Fibroblast of lung (primary cell): ENCODE measurements around the gene PRR13. TPM values are rescaled to one million over a fixed set of nuclear protein-coding genes. Genes with fewer than 3 reads are reported as not detected.
"Not testable (repeated sequence)": the region's sequence is repeated elsewhere in the genome, so short reads cannot be mapped to it uniquely, and the experiment has no call there.

Experiments used
- DNase-seq, 2 donors: peaks; one replicate each; pipeline versions ENCODE4 v3.0.0 to v3.0.0-alpha.2; 2010; ENCODE audit warnings: low read depth in 2 of 2
- H2AFZ ChIP-seq: 2 replicates; pipeline ENCODE4 v1.5.1; 2012; ENCODE audit warnings: low read length, control low read depth, inconsistent platforms
- H3K27ac ChIP-seq: 2 replicates; pipeline ENCODE4 v1.5.1; 2011; ENCODE audit warnings: low read length, control low read depth; ENCODE audit not compliant: insufficient read depth
- H3K27me3 ChIP-seq: 2 replicates; pipeline ENCODE4 v1.5.1; 2011; ENCODE audit warnings: mild to moderate bottlenecking, low read length; ENCODE audit not compliant: control insufficient read depth, insufficient read depth
- H3K36me3 ChIP-seq: 2 replicates; pipeline ENCODE4 v1.5.1; 2011; ENCODE audit warnings: low read length; ENCODE audit not compliant: control insufficient read depth, insufficient read depth
- H3K4me1 ChIP-seq: 2 replicates; pipeline ENCODE4 v1.5.1; 2011; ENCODE audit warnings: low read length; ENCODE audit not compliant: control insufficient read depth, insufficient read depth; ENCODE audit errors: extremely low read depth
- H3K4me2 ChIP-seq: 2 replicates; pipeline ENCODE4 v1.5.1; 2011; ENCODE audit warnings: low read length, control low read depth; ENCODE audit not compliant: insufficient read depth; ENCODE audit errors: extremely low read depth
- H3K4me3 ChIP-seq, 4 experiments: fragments of 200-600 bp in 1 of 4; sonication (generic) in 1 of 4; replicated peaks in 1 of 4; 2 replicates each; pipeline ENCODE4 v1.5.1; 2011 to 2016; ENCODE audit warnings: low read length in 4 of 4, low read depth in 3 of 4, mild to moderate bottlenecking in 3 of 4, control low read depth in 2 of 4, inconsistent platforms in 1 of 4, mixed read lengths in 1 of 4; ENCODE audit not compliant: insufficient read depth in 1 of 4; ENCODE audit errors: control extremely low read depth in 1 of 4
- H3K79me2 ChIP-seq: 2 replicates; pipeline ENCODE4 v1.5.1; 2012; ENCODE audit warnings: mild to moderate bottlenecking, low read length, inconsistent platforms; ENCODE audit not compliant: control insufficient read depth, insufficient read depth
- H3K9ac ChIP-seq: 2 replicates; pipeline ENCODE4 v1.5.1; 2011; ENCODE audit warnings: mild to moderate bottlenecking, low read length, control low read depth; ENCODE audit not compliant: insufficient read depth
- H3K9me3 ChIP-seq: 2 replicates; pipeline ENCODE4 v1.5.1; 2012; ENCODE audit warnings: low read depth, low read length; ENCODE audit not compliant: control insufficient read depth, insufficient read depth
- H4K20me1 ChIP-seq: 2 replicates; pipeline ENCODE4 v1.5.1; 2011; ENCODE audit warnings: low read length; ENCODE audit not compliant: control insufficient read depth, insufficient read depth; ENCODE audit errors: extremely low read depth
- EZH2 ChIP-seq: IDR thresholded peaks from 2 replicates; pipeline ENCODE4 v1.5.1; 2012; ENCODE audit warnings: low read length, control low read depth, mild to moderate bottlenecking; ENCODE audit errors: missing control alignments
- polyA plus RNA-seq, 2 donors: library from polyadenylated mRNA; depleted of rRNA in 1 of 2; stranded (reverse) in 1 of 2; unstranded in 1 of 2; fragments of >200 nt; gene quantifications; 2 replicates each; pipeline ENCODE4 v1.2.1, GENCODE V29; 2011 to 2012; ENCODE audit warnings: missing spikeins in 1 of 2
- total RNA-seq: library from RNA; depleted of rRNA; stranded (reverse); fragments of >200 nt; gene quantifications from 2 replicates; pipeline ENCODE4 v1.2.1, GENCODE V29; 2014
- TF ChIP-seq, protein P1 (sequence below), 2 donors: IDR thresholded peaks in 1 of 2; conservative IDR thresholded peaks in 1 of 2; 1 replicate in 1 of 2; 2 replicates in 1 of 2; pipeline ENCODE4 v1.5.1; 2011 to 2012; ENCODE audit warnings: low read length in 2 of 2, control low read depth in 1 of 2, inconsistent platforms in 1 of 2, low read depth in 1 of 2, mild to moderate bottlenecking in 1 of 2

Gene PRR13
- total and polyA plus RNA-seq, 2 donors (not counting 1 experiment from before 2014, with no cell fraction given) = 48.1 to 114 TPM

DNA sequence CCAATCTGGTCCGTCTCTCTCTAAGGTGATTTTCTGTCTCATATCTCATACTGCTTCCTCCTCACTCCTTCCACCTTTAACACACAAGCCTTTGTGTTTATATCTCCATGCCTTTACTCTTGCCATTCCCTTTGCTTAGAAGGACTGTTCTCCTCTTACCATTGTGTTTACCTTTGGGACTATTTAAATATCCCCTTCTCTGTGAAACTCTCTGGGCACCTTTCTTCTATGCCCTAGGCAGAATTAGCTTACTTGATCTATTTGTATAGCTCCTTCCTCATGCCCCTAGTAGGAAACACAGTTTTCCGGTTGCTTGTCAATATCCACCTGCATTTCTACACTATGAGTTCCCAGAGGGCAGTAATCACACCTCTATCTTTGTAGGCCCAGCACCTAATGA, 21.8 kb upstream of the PRR13 start:
- H3K27ac ChIP-seq = no peak overlapping the region
- H3K36me3 ChIP-seq = no peaks in the 10 kb centered on the region
- no peaks in the 10 kb centered on the region for H3K79me2 ChIP-seq
- DNase-seq = no peak
- H3K4me2 ChIP-seq = no peak overlapping the region
- no peak overlapping the region for H3K4me3 ChIP-seq
- H3K9ac ChIP-seq = no peak overlapping the region
- TF ChIP-seq, protein P1, sequence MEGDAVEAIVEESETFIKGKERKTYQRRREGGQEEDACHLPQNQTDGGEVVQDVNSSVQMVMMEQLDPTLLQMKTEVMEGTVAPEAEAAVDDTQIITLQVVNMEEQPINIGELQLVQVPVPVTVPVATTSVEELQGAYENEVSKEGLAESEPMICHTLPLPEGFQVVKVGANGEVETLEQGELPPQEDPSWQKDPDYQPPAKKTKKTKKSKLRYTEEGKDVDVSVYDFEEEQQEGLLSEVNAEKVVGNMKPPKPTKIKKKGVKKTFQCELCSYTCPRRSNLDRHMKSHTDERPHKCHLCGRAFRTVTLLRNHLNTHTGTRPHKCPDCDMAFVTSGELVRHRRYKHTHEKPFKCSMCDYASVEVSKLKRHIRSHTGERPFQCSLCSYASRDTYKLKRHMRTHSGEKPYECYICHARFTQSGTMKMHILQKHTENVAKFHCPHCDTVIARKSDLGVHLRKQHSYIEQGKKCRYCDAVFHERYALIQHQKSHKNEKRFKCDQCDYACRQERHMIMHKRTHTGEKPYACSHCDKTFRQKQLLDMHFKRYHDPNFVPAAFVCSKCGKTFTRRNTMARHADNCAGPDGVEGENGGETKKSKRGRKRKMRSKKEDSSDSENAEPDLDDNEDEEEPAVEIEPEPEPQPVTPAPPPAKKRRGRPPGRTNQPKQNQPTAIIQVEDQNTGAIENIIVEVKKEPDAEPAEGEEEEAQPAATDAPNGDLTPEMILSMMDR (conservative IDR thresholded peaks at IDR 0.05 in 1 of 2, IDR thresholded peaks at IDR 0.05 in 1 of 2; ENCODE audit: low read depth in 1 of 2, low read length in 2 of 2) = no peak
- TF ChIP-seq EZH2 = no peak
- H3K4me1 ChIP-seq = no peaks in the 10 kb centered on the region
- no peaks in the 10 kb centered on the region for H4K20me1 ChIP-seq
- H3K9me3 ChIP-seq = no peaks in the 10 kb centered on the region
- no peak overlapping the region for H2AFZ ChIP-seq
- no peaks in the 10 kb centered on the region for H3K27me3 ChIP-seq

DNA sequence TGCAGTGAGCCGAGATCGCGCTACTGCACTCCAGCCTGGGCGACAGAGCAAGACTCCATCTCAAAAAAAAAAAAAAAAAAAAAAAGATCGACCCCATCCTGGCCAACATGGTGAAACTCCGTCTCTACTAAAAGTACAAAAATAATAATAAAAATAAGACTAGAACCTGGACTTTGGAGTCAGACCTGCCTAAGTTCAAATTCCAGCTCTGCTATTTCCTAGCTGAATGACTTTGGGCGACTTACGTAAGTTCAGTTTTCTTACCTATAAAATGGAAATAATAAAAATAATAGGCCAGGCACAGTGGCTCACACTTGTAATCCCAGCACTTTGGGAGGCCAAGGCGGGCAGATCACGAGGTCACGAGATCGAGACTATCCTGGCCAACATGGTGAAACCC, 19.3 kb upstream of the PRR13 start:
- not testable (repeated sequence) for H4K20me1 ChIP-seq, H3K36me3 ChIP-seq, H3K9ac ChIP-seq, H3K4me2 ChIP-seq, H3K79me2 ChIP-seq, H2AFZ ChIP-seq, H3K27me3 ChIP-seq, DNase-seq, H3K27ac ChIP-seq, H3K9me3 ChIP-seq, H3K4me1 ChIP-seq, H3K4me3 ChIP-seq

DNA sequence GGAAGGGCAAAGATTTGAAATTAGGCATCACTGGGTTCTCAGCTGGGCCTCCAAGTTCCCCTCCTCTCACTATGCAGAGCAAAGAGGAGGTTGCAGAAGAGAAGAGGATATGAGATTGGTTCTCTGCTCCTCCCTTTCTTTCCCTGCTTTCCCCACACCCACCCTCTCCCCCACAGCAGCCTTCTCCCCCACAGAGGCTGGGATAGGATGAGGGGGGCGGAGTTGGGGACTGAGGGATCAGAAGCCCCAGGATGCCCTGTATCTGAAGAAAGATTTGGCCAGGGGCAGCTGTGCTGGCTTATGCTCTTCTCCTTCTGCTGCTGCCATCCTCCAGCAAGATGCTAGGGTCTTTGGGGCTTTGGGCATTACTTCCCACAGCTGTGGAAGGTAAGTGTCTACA, 17.9 kb upstream of the PRR13 start, which contains the start of gene AMHR2:
Gene AMHR2 (plus strand): TSS at position 259 of the 400 bp plus-strand sequence. CDS start 80 bp downstream, at position 339.
- H3K27ac ChIP-seq = no peak within 1 kb of the TSS
- H3K9ac ChIP-seq = no peak within 1 kb of the TSS
- H3K27me3 ChIP-seq = no peaks in the 10 kb centered on the region
- no peaks in the 10 kb centered on the region for H3K79me2 ChIP-seq
- no peaks in the 10 kb centered on the region for H3K36me3 ChIP-seq
- peaks cover 3% of the 10 kb centered on the region for H3K4me1 ChIP-seq
- no peak for TF ChIP-seq EZH2
- TF ChIP-seq, protein P1 (conservative IDR thresholded peaks at IDR 0.05 in 1 of 2, IDR thresholded peaks at IDR 0.05 in 1 of 2; ENCODE audit: low read depth in 1 of 2, low read length in 2 of 2) = no peak
- no peak within 1 kb of the TSS for H2AFZ ChIP-seq
- H3K4me3 ChIP-seq = no peak within 1 kb of the TSS
- H3K9me3 ChIP-seq = no peaks in the 10 kb centered on the region
- DNase-seq = no peak
- H4K20me1 ChIP-seq = no peaks in the 10 kb centered on the region
- H3K4me2 ChIP-seq = no peak within 1 kb of the TSS
